ENCODE results near the gene ETV1.

The ETV1 gene

DNA sequence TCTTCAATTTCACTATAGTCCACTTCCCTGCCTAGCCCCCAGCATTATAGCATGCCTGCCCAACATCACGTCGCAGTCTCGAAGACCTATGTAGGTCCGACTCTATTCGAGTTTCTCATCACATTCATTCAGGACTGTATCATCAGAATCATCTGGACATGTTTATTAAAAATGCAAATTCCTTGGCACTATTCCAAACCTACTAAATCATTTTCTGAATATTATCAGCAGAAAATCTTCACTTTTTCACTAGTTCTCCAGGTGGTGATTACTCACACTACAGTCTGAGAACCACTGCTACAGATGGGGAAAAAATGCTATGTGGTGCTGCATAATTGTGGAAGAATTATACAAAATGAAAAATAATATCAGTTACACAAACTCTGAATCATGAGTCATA is 29.3 kb upstream of the ETV1 start:
- Histone ChIP-seq H3K4me3 (ENCODE audit: low read length, poor library complexity, severe bottlenecking) (no peak overlapping the region), H3K79me2 (ENCODE audit: insufficient read depth, low read length) (no peaks in the 10 kb centered on the region), H3K9me2 (replicated peaks; ENCODE audit: low read depth, low read length) (no peaks in the 10 kb centered on the region), H2AFZ (ENCODE audit: low read length) (no peak overlapping the region), H3K27me3 (ENCODE audit: insufficient read depth, low read length, poor library complexity, severe bottlenecking) (no peaks in the 10 kb centered on the region), H3K4me1 (ENCODE audit: insufficient read depth, low read length, poor library complexity, severe bottlenecking) (no peaks in the 10 kb centered on the region), H3K4me2 (ENCODE audit: low read depth, low read length, poor library complexity, severe bottlenecking) (no peak overlapping the region), H3K9ac (ENCODE audit: low read depth, low read length, poor library complexity, severe bottlenecking) (no peak overlapping the region), H3F3A (ENCODE audit: low read depth) (no peaks in the 10 kb centered on the region), H4K20me1 (ENCODE audit: insufficient read depth, low read length, poor library complexity, severe bottlenecking) (no peaks in the 10 kb centered on the region), H3K9me3 (ENCODE audit: insufficient read depth, low read depth, low read length) (no peaks in the 10 kb centered on the region), H3K36me3 (ENCODE audit: insufficient read depth, low read length) (no peaks in the 10 kb centered on the region)
- TF ChIP-seq EZH2phosphoT487 (IDR thresholded peaks at IDR 0.05; ENCODE audit: borderline replicate concordance): no peak
- TF ChIP-seq, protein P1, sequence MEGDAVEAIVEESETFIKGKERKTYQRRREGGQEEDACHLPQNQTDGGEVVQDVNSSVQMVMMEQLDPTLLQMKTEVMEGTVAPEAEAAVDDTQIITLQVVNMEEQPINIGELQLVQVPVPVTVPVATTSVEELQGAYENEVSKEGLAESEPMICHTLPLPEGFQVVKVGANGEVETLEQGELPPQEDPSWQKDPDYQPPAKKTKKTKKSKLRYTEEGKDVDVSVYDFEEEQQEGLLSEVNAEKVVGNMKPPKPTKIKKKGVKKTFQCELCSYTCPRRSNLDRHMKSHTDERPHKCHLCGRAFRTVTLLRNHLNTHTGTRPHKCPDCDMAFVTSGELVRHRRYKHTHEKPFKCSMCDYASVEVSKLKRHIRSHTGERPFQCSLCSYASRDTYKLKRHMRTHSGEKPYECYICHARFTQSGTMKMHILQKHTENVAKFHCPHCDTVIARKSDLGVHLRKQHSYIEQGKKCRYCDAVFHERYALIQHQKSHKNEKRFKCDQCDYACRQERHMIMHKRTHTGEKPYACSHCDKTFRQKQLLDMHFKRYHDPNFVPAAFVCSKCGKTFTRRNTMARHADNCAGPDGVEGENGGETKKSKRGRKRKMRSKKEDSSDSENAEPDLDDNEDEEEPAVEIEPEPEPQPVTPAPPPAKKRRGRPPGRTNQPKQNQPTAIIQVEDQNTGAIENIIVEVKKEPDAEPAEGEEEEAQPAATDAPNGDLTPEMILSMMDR (conservative IDR thresholded peaks at IDR 0.05; ENCODE audit: low read length): no peak

DNA sequence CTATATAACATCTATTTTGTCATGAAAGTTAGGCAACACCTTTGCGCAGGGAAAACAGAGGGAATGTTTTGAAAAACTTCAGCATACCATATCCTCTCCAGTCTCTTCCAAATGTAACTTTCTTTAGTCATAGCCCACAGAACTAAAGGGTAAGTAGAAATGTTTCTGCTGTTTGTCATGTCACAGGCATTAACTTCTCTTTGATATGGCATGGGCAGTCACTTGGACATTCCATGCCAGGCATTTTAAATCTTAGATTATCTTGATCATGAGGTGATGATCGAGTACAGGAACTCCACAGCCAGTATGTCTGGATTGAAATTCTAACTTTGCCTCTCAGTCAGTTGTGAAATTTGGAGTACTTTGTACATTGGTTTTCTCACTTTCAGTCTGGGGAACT is 27.5 kb upstream of the ETV1 start:
- Histone ChIP-seq H3K9me2 (replicated peaks; ENCODE audit: low read depth, low read length) (no peaks in the 10 kb centered on the region), H3K4me1 (ENCODE audit: insufficient read depth, low read length, poor library complexity, severe bottlenecking) (no peaks in the 10 kb centered on the region), H3F3A (ENCODE audit: low read depth) (no peaks in the 10 kb centered on the region), H4K20me1 (ENCODE audit: insufficient read depth, low read length, poor library complexity, severe bottlenecking) (no peaks in the 10 kb centered on the region), H3K4me2 (ENCODE audit: low read depth, low read length, poor library complexity, severe bottlenecking) (no peak overlapping the region), H3K79me2 (ENCODE audit: insufficient read depth, low read length) (no peaks in the 10 kb centered on the region), H2AFZ (ENCODE audit: low read length) (no peak overlapping the region), H3K9me3 (ENCODE audit: insufficient read depth, low read depth, low read length) (no peaks in the 10 kb centered on the region), H3K9ac (ENCODE audit: low read depth, low read length, poor library complexity, severe bottlenecking) (no peak overlapping the region), H3K27me3 (ENCODE audit: insufficient read depth, low read length, poor library complexity, severe bottlenecking) (no peaks in the 10 kb centered on the region), H3K36me3 (ENCODE audit: insufficient read depth, low read length) (no peaks in the 10 kb centered on the region), H3K4me3 (ENCODE audit: low read length, poor library complexity, severe bottlenecking) (no peak overlapping the region)
- TF ChIP-seq, protein P1 (conservative IDR thresholded peaks at IDR 0.05; ENCODE audit: low read length): no peak
- TF ChIP-seq EZH2phosphoT487 (IDR thresholded peaks at IDR 0.05; ENCODE audit: borderline replicate concordance): no peak

DNA sequence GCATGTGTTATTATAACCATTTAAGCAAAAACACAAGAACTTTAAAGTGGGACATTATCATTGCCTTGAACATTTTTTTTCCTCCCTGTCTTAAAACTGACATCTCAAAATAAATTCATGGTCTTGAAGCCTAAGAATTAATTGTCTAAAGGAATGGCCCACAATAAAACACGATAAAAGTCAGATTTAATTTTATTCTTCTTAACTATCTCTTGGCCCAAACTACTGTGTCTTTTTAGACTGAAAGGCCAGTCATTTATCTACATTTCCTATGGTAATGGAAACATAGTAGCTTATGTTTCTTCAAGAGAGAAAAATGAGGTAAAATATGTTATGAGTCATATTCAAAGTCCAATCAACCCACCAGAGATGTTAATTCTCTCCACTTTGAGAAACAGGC is 24.4 kb upstream of the ETV1 start:
- H2AFZ ChIP-seq (ENCODE audit: low read length): no peak overlapping the region
- no peaks in the 10 kb centered on the region for H3K9me3 ChIP-seq (ENCODE audit: insufficient read depth, low read depth, low read length)

More for the DNA sequence above, 24.4 kb upstream of the ETV1 start:
- Histone ChIP-seq H3K9me2 (replicated peaks; ENCODE audit: low read depth, low read length) (no peaks in the 10 kb centered on the region), H3K27me3 (ENCODE audit: insufficient read depth, low read length, poor library complexity, severe bottlenecking) (no peaks in the 10 kb centered on the region), H3K4me2 (ENCODE audit: low read depth, low read length, poor library complexity, severe bottlenecking) (no peak overlapping the region), H3K4me3 (ENCODE audit: low read length, poor library complexity, severe bottlenecking) (no peak overlapping the region), H3K9ac (ENCODE audit: low read depth, low read length, poor library complexity, severe bottlenecking) (no peak overlapping the region), H4K20me1 (ENCODE audit: insufficient read depth, low read length, poor library complexity, severe bottlenecking) (no peaks in the 10 kb centered on the region), H3K36me3 (ENCODE audit: insufficient read depth, low read length) (no peaks in the 10 kb centered on the region), H3K79me2 (ENCODE audit: insufficient read depth, low read length) (no peaks in the 10 kb centered on the region), H3F3A (ENCODE audit: low read depth) (no peaks in the 10 kb centered on the region), H3K4me1 (ENCODE audit: insufficient read depth, low read length, poor library complexity, severe bottlenecking) (no peaks in the 10 kb centered on the region)
- TF ChIP-seq, protein P1 (conservative IDR thresholded peaks at IDR 0.05; ENCODE audit: low read length): no peak
- TF ChIP-seq EZH2phosphoT487 (IDR thresholded peaks at IDR 0.05; ENCODE audit: borderline replicate concordance): no peak
